Astrocyte of the cerebellum (primary cell): ENCODE data around the gene SHISAL2B.
"Not testable (repeated sequence)": the region's sequence is repeated elsewhere in the genome, so short reads cannot be mapped to it uniquely, and the experiment has no call there.

Source experiments
- DNase-seq: peaks from one replicate; pipeline ENCODE4 v3.0.0-alpha.2; 2011; ENCODE audit warnings: low read depth
- H3K4me3 ChIP-seq: 2 replicates; pipeline ENCODE4 v1.5.1; 2011; ENCODE audit warnings: mild to moderate bottlenecking, low read depth, low read length, moderate library complexity
- in situ Hi-C: cut with HindIII; loops from 2 replicates; pipeline ENCODE4 v1.10.0; 2017; ENCODE audit warnings: low sequenced_read_pairs
- TF ChIP-seq, protein P1 (sequence below): IDR thresholded peaks from 2 replicates; pipeline ENCODE4 v1.5.1; 2012; ENCODE audit warnings: low read length, low read depth, moderate library complexity, mild to moderate bottlenecking; ENCODE audit errors: missing control alignments

SHISAL2B gene

DNA sequence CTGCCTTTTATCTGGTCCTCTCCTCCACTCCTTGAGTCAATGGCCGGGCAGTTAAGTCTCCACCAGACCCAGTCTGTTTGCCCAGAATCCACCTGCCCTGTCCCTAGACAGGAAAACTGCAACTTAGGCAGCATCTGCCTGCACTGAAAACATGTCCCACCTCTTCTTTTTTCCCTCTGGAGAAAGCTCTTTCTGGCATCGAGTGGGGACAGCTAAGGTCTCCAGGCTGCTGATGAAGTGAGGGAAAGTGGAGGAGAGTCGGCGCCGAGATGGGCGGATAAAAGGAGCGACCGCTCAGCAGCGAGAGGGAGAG is 243 bp upstream of the SHISAL2B start:
- in situ Hi-C loops = no loop called here
- no peak for DNase-seq
- peak overlapping the region; percentile 38 for H3K4me3 ChIP-seq
- TF ChIP-seq, protein P1, sequence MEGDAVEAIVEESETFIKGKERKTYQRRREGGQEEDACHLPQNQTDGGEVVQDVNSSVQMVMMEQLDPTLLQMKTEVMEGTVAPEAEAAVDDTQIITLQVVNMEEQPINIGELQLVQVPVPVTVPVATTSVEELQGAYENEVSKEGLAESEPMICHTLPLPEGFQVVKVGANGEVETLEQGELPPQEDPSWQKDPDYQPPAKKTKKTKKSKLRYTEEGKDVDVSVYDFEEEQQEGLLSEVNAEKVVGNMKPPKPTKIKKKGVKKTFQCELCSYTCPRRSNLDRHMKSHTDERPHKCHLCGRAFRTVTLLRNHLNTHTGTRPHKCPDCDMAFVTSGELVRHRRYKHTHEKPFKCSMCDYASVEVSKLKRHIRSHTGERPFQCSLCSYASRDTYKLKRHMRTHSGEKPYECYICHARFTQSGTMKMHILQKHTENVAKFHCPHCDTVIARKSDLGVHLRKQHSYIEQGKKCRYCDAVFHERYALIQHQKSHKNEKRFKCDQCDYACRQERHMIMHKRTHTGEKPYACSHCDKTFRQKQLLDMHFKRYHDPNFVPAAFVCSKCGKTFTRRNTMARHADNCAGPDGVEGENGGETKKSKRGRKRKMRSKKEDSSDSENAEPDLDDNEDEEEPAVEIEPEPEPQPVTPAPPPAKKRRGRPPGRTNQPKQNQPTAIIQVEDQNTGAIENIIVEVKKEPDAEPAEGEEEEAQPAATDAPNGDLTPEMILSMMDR = no peak

DNA sequence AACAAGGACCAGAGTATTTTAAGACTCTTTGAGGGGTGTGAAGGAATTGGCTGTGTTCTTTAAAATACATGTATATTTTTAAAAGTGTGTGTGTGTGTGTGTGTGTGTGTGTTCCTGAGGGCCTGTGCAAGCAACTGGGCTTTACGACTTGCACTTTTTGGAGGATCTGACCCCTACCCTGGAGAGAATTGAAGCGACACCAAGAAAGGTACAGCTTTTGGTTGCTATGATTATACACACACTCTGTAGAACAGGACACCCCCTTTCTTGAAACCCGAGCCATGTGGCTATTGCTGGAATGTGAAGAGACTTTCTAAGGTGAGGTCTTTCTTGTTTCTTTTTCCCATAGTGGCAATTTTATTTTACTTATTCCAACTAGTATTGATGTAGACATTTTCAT is 988 bp downstream of the SHISAL2B start:
- H3K4me3 ChIP-seq = no peak overlapping the region
- in situ Hi-C loops = no loop called here
- TF ChIP-seq, protein P1 = no peak
- no peak for DNase-seq

DNA sequence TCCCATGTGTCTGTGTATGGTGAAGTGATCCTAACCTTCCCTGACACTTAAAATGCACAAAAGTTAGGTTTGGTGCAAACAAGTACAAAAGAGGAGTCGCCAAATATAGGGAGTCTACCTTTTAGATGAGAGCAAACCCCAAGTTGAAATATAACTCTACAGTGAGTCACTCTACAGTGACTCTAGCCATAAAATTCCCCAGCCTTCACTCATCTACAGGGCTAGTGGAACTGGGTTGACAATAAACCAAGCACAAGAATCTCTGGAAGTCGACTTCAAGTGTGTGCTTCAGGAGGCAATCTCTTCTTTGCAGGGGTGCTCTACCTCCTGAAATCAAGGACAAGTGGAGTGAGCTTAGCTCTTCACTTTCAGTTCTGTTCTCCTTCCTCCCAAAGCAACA is 3.3 kb downstream of the SHISAL2B start:
- in situ Hi-C loops = no loop called here
- TF ChIP-seq, protein P1 = no peak
- H3K4me3 ChIP-seq = no peak overlapping the region
- DNase-seq = no peak

DNA sequence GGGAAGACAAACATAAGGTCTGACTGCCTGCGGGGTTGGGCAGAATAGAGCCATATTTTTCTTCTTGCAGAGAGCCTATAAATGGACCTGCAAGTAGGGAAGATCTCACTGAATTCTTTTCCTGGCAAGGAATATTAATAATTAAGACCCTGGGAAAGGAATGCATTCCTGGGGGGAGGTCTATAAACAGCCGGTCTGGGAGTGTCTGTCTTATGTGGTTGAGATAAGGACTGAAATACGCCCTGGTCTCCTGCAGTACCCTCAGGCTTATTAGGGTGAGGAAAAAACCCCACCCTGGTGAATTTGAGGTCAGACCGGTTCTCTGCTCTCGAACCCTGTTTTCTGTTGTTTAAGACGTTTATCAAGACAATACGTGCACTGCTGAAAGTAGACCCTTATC is 6.1 kb downstream of the SHISAL2B start:
- DNase-seq, H3K4me3 ChIP-seq, in situ Hi-C loops: not testable (repeated sequence)

DNA sequence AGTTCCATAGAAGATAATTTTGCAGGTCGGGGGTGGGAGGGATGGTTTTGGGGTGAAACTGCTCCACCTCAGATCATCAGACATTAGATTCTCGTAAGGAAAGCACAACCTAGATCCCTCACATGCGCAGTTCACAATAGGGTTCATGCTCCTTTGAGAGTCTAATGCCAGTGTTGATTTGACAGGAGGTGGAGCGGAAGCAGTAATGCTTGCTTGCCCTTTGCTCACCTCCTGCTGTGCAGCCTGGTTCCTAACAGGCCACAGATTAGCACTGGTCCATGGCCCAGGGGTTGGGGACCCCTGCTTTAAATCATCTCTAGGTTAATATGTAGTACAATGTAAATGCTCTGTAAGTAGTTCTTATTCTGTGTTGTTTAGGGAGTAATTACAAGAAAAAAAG is 10.5 kb downstream of the SHISAL2B start:
- H3K4me3 ChIP-seq = no peak overlapping the region
- no peak for DNase-seq
- TF ChIP-seq, protein P1 = no peak
- in situ Hi-C loops = no loop called here

DNA sequence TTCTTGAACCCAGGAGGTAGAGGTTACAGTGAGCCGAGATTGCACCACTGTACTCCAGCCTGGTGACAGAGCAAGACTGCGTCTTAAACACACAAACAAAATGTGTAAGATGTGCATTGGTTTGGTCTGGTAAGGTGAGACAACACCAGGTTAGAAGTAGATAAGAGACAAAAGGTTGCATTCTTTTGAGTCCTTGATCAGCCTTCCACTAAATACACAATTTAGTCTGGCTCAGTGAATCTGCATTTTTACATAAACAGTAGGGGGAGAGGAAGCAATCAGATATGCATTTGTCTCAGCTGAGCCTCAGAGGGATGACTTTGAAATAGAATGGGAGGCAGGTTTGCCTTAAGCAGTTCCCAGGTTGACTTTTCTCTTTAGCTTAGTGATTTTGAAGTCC is 15.8 kb downstream of the SHISAL2B start:
- H3K4me3 ChIP-seq, in situ Hi-C loops, DNase-seq: not testable (repeated sequence)

DNA sequence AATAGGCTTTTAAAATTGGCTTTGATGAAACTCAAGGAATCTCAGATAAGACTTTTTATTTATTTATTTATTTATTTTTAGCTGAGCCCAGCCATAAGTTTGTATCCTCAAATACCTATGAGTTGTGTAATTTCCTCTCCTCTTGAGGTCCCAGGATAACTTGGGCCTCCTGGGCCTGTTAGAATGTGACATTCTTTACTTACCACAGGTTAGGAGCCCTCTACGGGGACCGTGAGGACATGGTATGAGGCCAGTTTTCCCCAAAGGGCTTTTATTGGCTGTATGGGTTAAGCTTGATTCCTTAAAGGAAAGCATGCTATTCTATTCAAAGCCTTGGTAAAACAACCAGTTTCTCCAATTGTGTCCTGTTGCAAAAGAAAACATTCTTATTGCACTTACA is 16.9 kb downstream of the SHISAL2B start:
- TF ChIP-seq, protein P1 = no peak
- in situ Hi-C loops = no loop called here
- DNase-seq = no peak
- H3K4me3 ChIP-seq = no peak overlapping the region

DNA sequence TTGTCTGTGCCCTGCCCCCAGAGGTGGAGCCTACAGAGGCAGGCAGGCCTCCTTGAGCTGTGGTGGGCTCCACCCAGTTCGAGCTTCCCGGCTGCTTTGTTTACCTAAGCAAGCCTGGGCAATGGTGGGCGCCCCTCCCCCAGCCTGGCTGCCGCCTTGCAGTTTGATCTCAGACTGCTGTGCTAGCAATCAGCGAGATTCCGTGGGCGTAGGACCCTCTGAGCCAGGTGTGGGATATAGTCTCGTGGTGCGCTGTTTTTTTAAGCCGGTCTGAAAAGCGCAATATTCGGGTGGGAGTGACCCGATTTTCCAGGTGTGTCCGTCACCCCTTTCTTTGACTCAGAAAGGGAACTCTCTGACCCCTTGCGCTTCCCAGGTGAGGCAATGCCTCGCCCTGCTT is 24.2 kb downstream of the SHISAL2B start:
- in situ Hi-C loops, DNase-seq, H3K4me3 ChIP-seq: not testable (repeated sequence)
